PC-3 (cell line): ENCODE results near the gene MYH15.

ENCODE experiments used
- CTCF ChIP-seq: fragments of 300-600 bp; sonication (generic); conservative IDR thresholded peaks from 2 replicates; pipeline ENCODE4 v1.5.1; 2017; ENCODE audit warnings: antibody characterized with exemption, low read depth, mild to moderate bottlenecking, low read length
- EZH2phosphoT487 ChIP-seq: fragments of 300-600 bp; sonication (generic); IDR thresholded peaks from 2 replicates; pipeline ENCODE4 v1.6.1; 2018; ENCODE audit warnings: mild to moderate bottlenecking, antibody characterized with exemption, low read length, borderline replicate concordance

GRCh38 chr3:108554913-108555571 lies 44.6 kb upstream of the MYH15 start:
- TF ChIP-seq CTCF: no peak
- no peak for TF ChIP-seq EZH2phosphoT487
